ENCODE measurements around the gene RBMS3. TPM values are rescaled to one million over a fixed set of nuclear protein-coding genes. Genes with fewer than 3 reads are reported as not detected.

Gene RBMS3
- total and polyA plus RNA-seq, 2 of the 8 experiments (the other 6 are each of a cell fraction or from before 2014, with no cell fraction given): 3.7 to 6.9 TPM

DNA sequence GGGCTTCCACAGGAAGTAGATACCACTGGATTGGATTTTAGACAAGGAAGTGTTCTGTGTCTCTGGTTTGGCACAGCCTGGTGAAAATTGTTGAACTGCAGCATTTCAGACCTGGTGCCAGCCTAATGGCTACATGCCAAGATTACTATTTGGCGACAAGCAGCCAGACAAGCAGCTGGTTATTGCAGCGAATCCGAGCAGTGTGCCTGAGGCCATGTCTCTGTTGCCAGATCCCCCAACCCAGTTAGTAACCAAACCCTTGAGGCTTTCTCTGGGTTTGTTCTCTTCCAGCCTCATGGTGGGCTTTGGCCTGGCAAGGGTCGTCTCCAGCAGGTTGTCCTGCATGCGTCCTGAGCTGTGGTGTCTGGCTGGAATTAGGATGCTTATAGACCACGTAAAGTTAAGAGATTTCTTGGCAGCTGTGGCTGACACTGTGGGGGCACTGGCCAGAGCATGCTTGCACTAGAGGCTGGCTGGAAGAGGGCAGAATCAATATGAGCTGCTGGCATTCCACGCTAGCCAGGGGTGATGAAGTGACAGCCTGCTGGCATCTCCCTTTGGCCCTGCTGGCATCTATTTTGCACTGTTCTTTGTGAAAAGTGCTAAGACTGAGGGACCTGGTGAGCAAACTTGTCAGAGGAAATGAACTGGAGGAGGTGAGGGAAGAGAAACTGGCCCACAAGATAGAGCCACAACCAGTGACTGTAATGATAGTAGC, 172.6 kb downstream of the RBMS3 start (continued):
- TF ChIP-seq ASH2L (IDR thresholded peaks at IDR 0.05; ENCODE audit: low read length): no peak
